Smooth muscle cell (in vitro differentiated cells): ENCODE measurements around the gene PCMTD2. TPM values are rescaled to one million over a fixed set of nuclear protein-coding genes. Genes with fewer than 3 reads are reported as not detected.
A peak's percentile ranks its signal among the peaks of the same experiment; 100 is the strongest.

ENCODE experiments used
- DNase-seq: peaks from one replicate; lab custom pipeline; 2025; ENCODE audit not compliant: unreplicated experiment; lab: John Stamatoyannopoulos, UW
- H2AFZ ChIP-seq: fragments of 200-600 bp; sonication (generic); 2 replicates; pipeline ENCODE4 v1.6.0; 2016; ENCODE audit warnings: antibody characterized with exemption, low read depth, mild to moderate bottlenecking
- H3F3A ChIP-seq: fragments of 200-600 bp; sonication (generic); 2 replicates; pipeline ENCODE4 v1.6.0; 2017; ENCODE audit warnings: antibody characterized with exemption, low read depth
- H3K27ac ChIP-seq: fragments of 200-600 bp; sonication (generic); 2 replicates; pipeline ENCODE4 v1.5.1; 2016; ENCODE audit warnings: low read depth, mild to moderate bottlenecking
- H3K27me3 ChIP-seq: fragments of 200-600 bp; sonication (generic); 2 replicates; pipeline ENCODE4 v1.6.1; 2016; ENCODE audit warnings: low read depth, mild to moderate bottlenecking
- H3K36me3 ChIP-seq: fragments of 200-600 bp; sonication (generic); 2 replicates; pipeline ENCODE4 v1.5.1; 2016; ENCODE audit warnings: low read depth
- H3K4me1 ChIP-seq: fragments of 200-600 bp; sonication (generic); 2 replicates; pipeline ENCODE4 v1.5.1; 2016; ENCODE audit warnings: low read depth
- H3K4me2 ChIP-seq: fragments of 200-600 bp; sonication (generic); 2 replicates; pipeline ENCODE4 v1.6.0; 2016; ENCODE audit warnings: mild to moderate bottlenecking
- H3K4me3 ChIP-seq: fragments of 200-600 bp; sonication (generic); 2 replicates; pipeline ENCODE4 v1.5.1; 2016; ENCODE audit warnings: mild to moderate bottlenecking
- H3K79me2 ChIP-seq: fragments of 200-600 bp; sonication (generic); 2 replicates; pipeline ENCODE4 v1.6.0; 2016; ENCODE audit warnings: low read depth, mild to moderate bottlenecking
- H3K9ac ChIP-seq: fragments of 200-600 bp; sonication (generic); 2 replicates; pipeline ENCODE4 v1.6.0; 2016; ENCODE audit warnings: low read depth
- H3K9me3 ChIP-seq: fragments of 200-600 bp; sonication (generic); replicated peaks from 2 replicates; pipeline ENCODE4 v1.5.1; 2016; ENCODE audit warnings: low read depth
- H4K20me1 ChIP-seq: fragments of 200-600 bp; sonication (generic); 2 replicates; pipeline ENCODE4 v1.6.0; 2016; ENCODE audit warnings: low read depth
- CTCF ChIP-seq: fragments of 200-600 bp; sonication (generic); IDR thresholded peaks from 2 replicates; pipeline ENCODE4 v1.5.1; 2017; ENCODE audit warnings: borderline replicate concordance, mild to moderate bottlenecking, antibody characterized with exemption; ENCODE audit not compliant: insufficient read depth, poor library complexity, severe bottlenecking
- WGBS: methylation state at CpG from one replicate; pipeline ENCODE4 v1.1.7; 2016; ENCODE audit warnings: low lambda C conversion rate; 5-methylcytosine and 5-hydroxymethylcytosine counted together
- polyA plus RNA-seq: library from polyadenylated mRNA; unstranded; fragments of >200 nt; fragmentation: Nextera tagmentation; extraction: Ambion mirVana; gene quantifications from 2 replicates; pipeline ENCODE4 v1.2.1, GENCODE V29; 2016
- total RNA-seq: library from RNA; depleted of rRNA; stranded (reverse); fragments of >200 nt; gene quantifications from 2 replicates; pipeline ENCODE4 v1.2.3, GENCODE V29; 2014

PCMTD2 gene
- total and polyA plus RNA-seq, 2 experiments from 2014 or later = 15.4 to 74.9 TPM

GRCh38 chr20:64212755-64213154, 42.8 kb upstream of the PCMTD2 start:
- Histone ChIP-seq H3K9ac (no peak overlapping the region), H3K4me3 (no peak overlapping the region), H3K9me3 (no peaks in the 10 kb centered on the region), H3K27ac (no peak overlapping the region), H3K4me2 (no peak overlapping the region), H3K27me3 (no peaks in the 10 kb centered on the region), H3K36me3 (no peaks in the 10 kb centered on the region), H3K4me1 (no peaks in the 10 kb centered on the region), H4K20me1 (no peaks in the 10 kb centered on the region), H3K79me2 (no peaks in the 10 kb centered on the region), H3F3A (no peaks in the 10 kb centered on the region), H2AFZ (no peak overlapping the region)
- peak; percentile 7 for DNase-seq
- 68% methylated on average over 7 of the region's 7 CpGs for WGBS
- TF ChIP-seq CTCF = no peak

GRCh38 chr20:64214113-64214512, 41.4 kb upstream of the PCMTD2 start:
- H2AFZ ChIP-seq = no peak overlapping the region
- no peak overlapping the region for H3K4me2 ChIP-seq
- WGBS = 92% methylated on average over 10 of the region's 10 CpGs
- H3K79me2 ChIP-seq = no peaks in the 10 kb centered on the region
- no peak overlapping the region for H3K4me3 ChIP-seq
- no peaks in the 10 kb centered on the region for H3K4me1 ChIP-seq
- no peak overlapping the region for H3K9ac ChIP-seq
- no peak overlapping the region for H3K27ac ChIP-seq
- no peaks in the 10 kb centered on the region for H3K36me3 ChIP-seq
- H3F3A ChIP-seq = no peaks in the 10 kb centered on the region
- no peaks in the 10 kb centered on the region for H3K27me3 ChIP-seq
- no peaks in the 10 kb centered on the region for H3K9me3 ChIP-seq
- TF ChIP-seq CTCF = no peak
- H4K20me1 ChIP-seq = no peaks in the 10 kb centered on the region
- DNase-seq = no peak

- DNase-seq = no peak
- H3K9ac ChIP-seq = no peak overlapping the region
- H3K27ac ChIP-seq = no peak overlapping the region
- no peak overlapping the region for H3K4me3 ChIP-seq
- H3K36me3 ChIP-seq = no peaks in the 10 kb centered on the region
- H3K27me3 ChIP-seq = no peaks in the 10 kb centered on the region
- no peaks in the 10 kb centered on the region for H3F3A ChIP-seq
- no peak overlapping the region for H3K4me2 ChIP-seq
- no peaks in the 10 kb centered on the region for H3K79me2 ChIP-seq
- no peaks in the 10 kb centered on the region for H3K9me3 ChIP-seq
- H2AFZ ChIP-seq = no peak overlapping the region
- 63% methylated on average over 6 of the region's 6 CpGs for WGBS
- TF ChIP-seq CTCF = no peak
- no peaks in the 10 kb centered on the region for H4K20me1 ChIP-seq
- no peaks in the 10 kb centered on the region for H3K4me1 ChIP-seq
Observed at GRCh38 chr20:64214952-64215351, 40.6 kb upstream of the PCMTD2 start.

- 82% methylated on average over 3 of the region's 3 CpGs for WGBS
- no peaks in the 10 kb centered on the region for H3K27me3 ChIP-seq
- H4K20me1 ChIP-seq = no peaks in the 10 kb centered on the region
- H3K36me3 ChIP-seq = no peaks in the 10 kb centered on the region
- no peaks in the 10 kb centered on the region for H3K79me2 ChIP-seq
- no peaks in the 10 kb centered on the region for H3K4me1 ChIP-seq
- DNase-seq = no peak
- H3K4me2 ChIP-seq = no peak overlapping the region
- TF ChIP-seq CTCF = no peak
- no peaks in the 10 kb centered on the region for H3K9me3 ChIP-seq
- H2AFZ ChIP-seq = no peak overlapping the region
- H3K9ac ChIP-seq = no peak overlapping the region
- no peak overlapping the region for H3K27ac ChIP-seq
- H3F3A ChIP-seq = no peaks in the 10 kb centered on the region
- no peak overlapping the region for H3K4me3 ChIP-seq
Observed at GRCh38 chr20:64216036-64216435, 39.5 kb upstream of the PCMTD2 start.
